ENCODE data around the gene COL9A1.
"Not testable (repeated sequence)": the region's sequence is repeated elsewhere in the genome, so short reads cannot be mapped to it uniquely, and the experiment has no call there.

The COL9A1 gene

GRCh38 chr6:70303034-70303525, at the start of gene COL9A1:
Gene COL9A1 (minus strand): TSS chr6:70303084. CDS start chr6:70302924, 160 bp downstream.
- no peak within 1 kb of the TSS for H3K27ac Mint-ChIP-seq
- no peaks in the 10 kb centered on the region for H3K27me3 Mint-ChIP-seq
- no peak within 1 kb of the TSS for H3K4me3 Mint-ChIP-seq
- no peaks in the 10 kb centered on the region for H3K36me3 Mint-ChIP-seq (ENCODE audit: low read depth)
- no peaks in the 10 kb centered on the region for H3K4me1 Mint-ChIP-seq (ENCODE audit: low read depth)
- H3K9me3 Mint-ChIP-seq: no peaks in the 10 kb centered on the region
- intact Hi-C loops (cut with micrococcal nuclease): no loop called here

GRCh38 chr6:70351461-70351860, 48.6 kb upstream of the COL9A1 start:
- Mint-ChIP-seq H3K27ac (no peak overlapping the region), H3K9me3 (no peaks in the 10 kb centered on the region), H3K4me1 (ENCODE audit: low read depth) (no peaks in the 10 kb centered on the region), H3K27me3 (peaks cover 2% of the 10 kb centered on the region), H3K36me3 (ENCODE audit: low read depth) (no peaks in the 10 kb centered on the region), H3K4me3 (no peak overlapping the region)
- intact Hi-C loops (cut with micrococcal nuclease): no loop called here

DNA sequence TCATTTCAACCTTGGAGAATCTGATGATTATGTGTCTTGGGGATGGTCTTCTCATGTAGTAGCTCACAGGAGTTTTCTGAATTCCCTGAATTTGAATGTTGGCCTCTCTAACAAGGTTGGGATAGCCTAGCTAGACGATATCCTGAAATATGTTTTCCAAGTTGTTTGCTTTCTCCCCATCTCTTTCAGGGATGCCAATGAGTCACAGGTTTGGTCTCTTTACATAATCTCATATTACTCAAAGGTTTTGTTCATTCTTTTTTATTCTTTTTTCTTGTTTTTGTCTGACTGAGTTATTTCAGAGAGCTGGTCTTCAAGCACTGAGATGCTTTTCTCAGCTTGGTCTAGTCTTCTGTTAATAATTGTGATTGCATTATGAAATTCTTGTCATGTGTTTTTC, 42.7 kb upstream of the COL9A1 start:
- Mint-ChIP-seq H3K36me3 (ENCODE audit: low read depth) (no peaks in the 10 kb centered on the region), H3K9me3 (peaks cover 3% of the 10 kb centered on the region), H3K27me3 (no peaks in the 10 kb centered on the region), H3K4me3 (no peak overlapping the region), H3K27ac (no peak overlapping the region), H3K4me1 (ENCODE audit: low read depth) (no peaks in the 10 kb centered on the region)
- intact Hi-C loops (cut with micrococcal nuclease): no loop called here

- intact Hi-C loops (cut with micrococcal nuclease): no loop called here
- Mint-ChIP-seq H3K4me1 (ENCODE audit: low read depth) (no peaks in the 10 kb centered on the region), H3K9me3 (peaks cover 6% of the 10 kb centered on the region), H3K27me3 (no peaks in the 10 kb centered on the region), H3K27ac (no peak overlapping the region), H3K36me3 (ENCODE audit: low read depth) (no peaks in the 10 kb centered on the region), H3K4me3 (no peak overlapping the region)
Observed at GRCh38 chr6:70343313-70343712, 40.4 kb upstream of the COL9A1 start.

DNA sequence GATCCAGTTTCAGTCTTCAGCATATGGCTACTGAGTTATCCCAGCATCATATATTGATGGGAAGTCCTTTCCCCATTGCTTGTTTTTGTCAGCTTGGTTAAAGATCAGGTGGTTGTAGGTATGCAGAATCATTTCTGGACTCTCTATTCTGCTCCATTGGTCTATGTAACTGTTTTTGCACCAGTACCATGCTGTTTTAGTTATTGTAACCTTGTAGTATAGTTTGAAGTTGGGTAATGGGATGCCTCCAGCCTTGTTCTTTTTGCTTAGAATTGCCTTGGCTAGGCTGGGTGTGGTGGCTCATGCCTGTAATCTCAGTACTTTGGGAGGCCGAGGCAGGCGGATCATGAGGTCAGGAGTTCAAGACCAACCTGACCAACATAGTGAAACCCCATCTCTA, 36.9 kb upstream of the COL9A1 start:
- intact Hi-C loops (cut with micrococcal nuclease); H3K27ac Mint-ChIP-seq; H3K4me3 Mint-ChIP-seq; H3K36me3 Mint-ChIP-seq (ENCODE audit: low read depth); H3K4me1 Mint-ChIP-seq (ENCODE audit: low read depth); H3K27me3 Mint-ChIP-seq: not testable (repeated sequence)
- H3K9me3 Mint-ChIP-seq: peaks cover 24% of the 10 kb centered on the region

GRCh38 chr6:70338775-70339174, 35.9 kb upstream of the COL9A1 start:
- no peak overlapping the region for H3K27ac Mint-ChIP-seq
- intact Hi-C loops (cut with micrococcal nuclease): no loop called here
- no peak overlapping the region for H3K4me3 Mint-ChIP-seq
- H3K9me3 Mint-ChIP-seq: peaks cover 24% of the 10 kb centered on the region
- no peaks in the 10 kb centered on the region for H3K4me1 Mint-ChIP-seq (ENCODE audit: low read depth)
- H3K36me3 Mint-ChIP-seq (ENCODE audit: low read depth): no peaks in the 10 kb centered on the region
- no peaks in the 10 kb centered on the region for H3K27me3 Mint-ChIP-seq

DNA sequence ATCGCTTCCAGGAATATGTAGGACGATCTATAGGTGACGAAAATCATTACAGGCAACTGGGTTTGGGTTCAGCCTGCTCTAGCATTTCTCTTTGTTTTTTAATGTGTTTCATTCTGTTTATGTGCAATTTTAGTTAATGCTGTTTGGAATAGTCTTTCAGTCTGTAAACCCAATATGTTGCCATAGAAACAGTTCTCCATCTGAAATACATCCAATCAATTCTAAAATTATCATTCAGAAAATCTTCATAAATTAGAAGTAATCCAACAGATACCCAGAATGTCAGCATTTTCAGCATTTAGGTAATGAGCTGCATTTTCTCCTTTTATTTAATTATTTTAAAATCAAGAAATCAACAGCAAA, 34.8 kb upstream of the COL9A1 start:
- H3K27ac Mint-ChIP-seq: no peak overlapping the region
- H3K9me3 Mint-ChIP-seq: peaks cover 24% of the 10 kb centered on the region
- intact Hi-C loops (cut with micrococcal nuclease): no loop called here
- no peaks in the 10 kb centered on the region for H3K4me1 Mint-ChIP-seq (ENCODE audit: low read depth)
- H3K27me3 Mint-ChIP-seq: no peaks in the 10 kb centered on the region
- H3K4me3 Mint-ChIP-seq: no peak overlapping the region
- H3K36me3 Mint-ChIP-seq (ENCODE audit: low read depth): no peaks in the 10 kb centered on the region

DNA sequence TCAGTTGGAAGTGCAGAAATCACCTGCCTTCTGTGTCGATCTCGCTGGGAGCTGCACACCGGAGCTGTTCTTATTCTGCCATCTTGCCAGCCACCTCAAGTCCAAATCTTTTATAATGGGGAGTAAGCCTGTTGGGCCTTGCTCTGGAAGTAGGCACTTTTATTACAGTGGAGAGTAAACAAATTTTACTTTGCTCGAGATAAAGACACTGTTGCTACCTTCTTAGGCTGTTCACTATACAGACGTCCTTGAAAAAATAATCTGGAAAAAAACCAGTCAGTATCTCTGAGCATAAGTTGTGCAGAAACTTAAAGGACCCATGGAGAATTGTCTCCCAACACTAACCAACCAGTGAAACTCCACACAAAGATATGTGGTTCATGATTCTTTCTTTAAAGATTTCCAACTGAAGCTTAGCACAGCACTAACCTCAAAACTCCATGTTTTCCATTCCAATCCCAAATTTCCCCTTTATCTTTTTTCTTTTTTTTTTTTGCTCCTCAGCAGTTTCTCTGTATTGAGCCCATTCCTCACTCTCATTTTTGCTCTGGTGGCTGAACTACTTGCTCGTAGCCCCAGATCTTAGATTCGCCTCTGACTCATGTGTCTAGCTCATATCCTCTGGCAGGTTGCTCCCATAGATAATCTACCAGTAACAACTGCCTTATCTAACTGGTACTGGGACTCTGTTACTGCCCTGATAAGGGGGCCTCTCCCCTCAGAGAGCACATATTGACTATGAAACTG, 34.3 kb upstream of the COL9A1 start:
- H3K27ac Mint-ChIP-seq: no peak overlapping the region
- H3K4me3 Mint-ChIP-seq: no peak overlapping the region
- H3K4me1 Mint-ChIP-seq (ENCODE audit: low read depth): no peaks in the 10 kb centered on the region
- intact Hi-C loops (cut with micrococcal nuclease): no loop called here
- peaks cover 24% of the 10 kb centered on the region for H3K9me3 Mint-ChIP-seq
- no peaks in the 10 kb centered on the region for H3K27me3 Mint-ChIP-seq
- H3K36me3 Mint-ChIP-seq (ENCODE audit: low read depth): no peaks in the 10 kb centered on the region

- no peaks in the 10 kb centered on the region for H3K9me3 Mint-ChIP-seq
- H3K4me3 Mint-ChIP-seq: no peak overlapping the region
- intact Hi-C loops (cut with micrococcal nuclease): no loop called here
- H3K27ac Mint-ChIP-seq: no peak overlapping the region
- H3K27me3 Mint-ChIP-seq: no peaks in the 10 kb centered on the region
- H3K4me1 Mint-ChIP-seq (ENCODE audit: low read depth): no peaks in the 10 kb centered on the region
- no peaks in the 10 kb centered on the region for H3K36me3 Mint-ChIP-seq (ENCODE audit: low read depth)
Observed at GRCh38 chr6:70327036-70327435, 24.2 kb upstream of the COL9A1 start.

GRCh38 chr6:70325009-70325408, 22.1 kb upstream of the COL9A1 start:
- intact Hi-C loops (cut with micrococcal nuclease): no loop called here
- Mint-ChIP-seq H3K4me3 (no peak overlapping the region), H3K4me1 (ENCODE audit: low read depth) (no peaks in the 10 kb centered on the region)

DNA sequence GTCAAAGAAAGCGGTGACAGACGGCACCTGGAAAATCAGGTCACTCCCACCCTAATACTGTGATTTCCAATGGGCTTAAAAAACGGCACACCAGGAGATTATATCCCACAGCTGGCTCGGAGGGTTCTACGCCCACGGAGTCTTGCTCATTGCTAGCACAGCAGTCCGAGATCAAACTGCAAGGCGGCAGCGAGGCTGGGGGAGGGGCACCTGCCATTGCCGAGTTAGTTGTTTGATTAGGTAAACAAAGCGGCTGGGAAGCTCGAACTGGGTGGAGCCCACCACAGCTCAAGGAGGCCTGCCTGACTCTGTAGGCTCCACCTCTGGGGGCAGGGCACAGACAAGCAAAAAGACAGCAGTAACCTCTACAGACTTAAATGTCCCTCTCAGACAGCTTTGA, 14.9 kb upstream of the COL9A1 start:
- H3K36me3 Mint-ChIP-seq (ENCODE audit: low read depth); H3K9me3 Mint-ChIP-seq; intact Hi-C loops (cut with micrococcal nuclease); H3K4me3 Mint-ChIP-seq; H3K4me1 Mint-ChIP-seq (ENCODE audit: low read depth); H3K27me3 Mint-ChIP-seq; H3K27ac Mint-ChIP-seq: not testable (repeated sequence)

More at GRCh38 chr6:70325009-70325408, 22.1 kb upstream of the COL9A1 start:
- no peaks in the 10 kb centered on the region for H3K9me3 Mint-ChIP-seq
- no peak overlapping the region for H3K27ac Mint-ChIP-seq
- no peaks in the 10 kb centered on the region for H3K27me3 Mint-ChIP-seq
- no peaks in the 10 kb centered on the region for H3K36me3 Mint-ChIP-seq (ENCODE audit: low read depth)

- intact Hi-C loops (cut with micrococcal nuclease): no loop called here
- Mint-ChIP-seq H3K27me3 (no peaks in the 10 kb centered on the region), H3K4me1 (ENCODE audit: low read depth) (no peaks in the 10 kb centered on the region), H3K36me3 (ENCODE audit: low read depth) (no peaks in the 10 kb centered on the region), H3K4me3 (no peak overlapping the region), H3K27ac (no peak overlapping the region), H3K9me3 (no peaks in the 10 kb centered on the region)
Observed at GRCh38 chr6:70315079-70315751, 12.3 kb upstream of the COL9A1 start.

DNA sequence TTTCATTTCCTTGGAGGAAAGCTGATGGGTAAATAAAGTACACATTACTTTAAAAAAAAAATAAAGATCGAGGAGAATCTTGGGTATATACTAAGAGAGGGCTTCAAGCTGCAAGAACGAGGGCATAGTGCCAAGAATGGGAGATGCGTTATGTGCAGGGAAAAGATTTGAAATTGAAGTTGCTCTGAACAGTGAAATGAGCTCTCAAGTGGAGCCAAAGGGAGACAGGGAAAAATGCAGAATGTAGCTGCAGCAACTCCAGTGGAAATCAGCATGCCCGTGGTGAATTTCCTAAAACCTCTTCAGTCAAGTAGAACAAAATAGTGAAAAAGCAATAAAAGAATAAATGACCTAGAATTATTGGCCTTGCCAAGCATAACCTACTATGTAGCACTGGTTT, 11.4 kb upstream of the COL9A1 start:
- Mint-ChIP-seq H3K4me1 (ENCODE audit: low read depth) (no peaks in the 10 kb centered on the region), H3K4me3 (no peak overlapping the region), H3K36me3 (ENCODE audit: low read depth) (no peaks in the 10 kb centered on the region), H3K27me3 (no peaks in the 10 kb centered on the region), H3K9me3 (no peaks in the 10 kb centered on the region), H3K27ac (no peak overlapping the region)
- intact Hi-C loops (cut with micrococcal nuclease): no loop called here

DNA sequence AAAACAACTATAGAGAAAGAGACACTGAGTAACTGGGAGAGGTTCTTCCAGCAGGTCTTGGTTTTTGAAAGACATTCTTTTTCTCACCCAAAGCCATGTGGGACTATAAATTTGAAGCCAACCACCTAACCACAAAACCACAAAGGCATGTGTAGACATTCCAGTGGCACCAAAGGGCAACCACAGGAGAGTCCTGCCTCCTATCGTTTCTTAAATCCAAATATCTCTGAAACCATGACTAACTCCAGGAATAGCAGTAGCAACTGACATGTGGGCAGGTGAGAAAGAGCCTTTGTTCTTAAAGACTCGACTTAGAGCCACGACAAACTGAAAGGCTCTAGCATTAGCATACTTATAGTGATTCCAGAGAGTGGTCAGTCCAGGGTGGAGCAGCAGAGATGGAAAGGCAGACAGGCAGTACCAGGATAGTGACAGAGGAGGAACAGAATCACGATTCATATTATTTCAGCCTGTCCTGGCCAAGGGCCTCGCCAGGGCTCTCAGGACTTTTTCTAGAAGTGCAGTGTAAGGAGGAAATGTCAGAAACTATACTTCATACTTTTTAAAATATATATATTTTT, 9.4 kb upstream of the COL9A1 start:
- Mint-ChIP-seq H3K36me3 (ENCODE audit: low read depth) (no peaks in the 10 kb centered on the region), H3K27ac (no peak overlapping the region), H3K4me3 (no peak overlapping the region), H3K9me3 (no peaks in the 10 kb centered on the region), H3K27me3 (no peaks in the 10 kb centered on the region), H3K4me1 (ENCODE audit: low read depth) (no peaks in the 10 kb centered on the region)
- intact Hi-C loops (cut with micrococcal nuclease): no loop called here
